Measurements from ENCODE around the gene USP34. TPM values are rescaled to one million over a fixed set of nuclear protein-coding genes. Genes with fewer than 3 reads are reported as not detected.

Gene USP34
- total RNA-seq, 1 donor from 2014 or later = 104 TPM

DNA sequence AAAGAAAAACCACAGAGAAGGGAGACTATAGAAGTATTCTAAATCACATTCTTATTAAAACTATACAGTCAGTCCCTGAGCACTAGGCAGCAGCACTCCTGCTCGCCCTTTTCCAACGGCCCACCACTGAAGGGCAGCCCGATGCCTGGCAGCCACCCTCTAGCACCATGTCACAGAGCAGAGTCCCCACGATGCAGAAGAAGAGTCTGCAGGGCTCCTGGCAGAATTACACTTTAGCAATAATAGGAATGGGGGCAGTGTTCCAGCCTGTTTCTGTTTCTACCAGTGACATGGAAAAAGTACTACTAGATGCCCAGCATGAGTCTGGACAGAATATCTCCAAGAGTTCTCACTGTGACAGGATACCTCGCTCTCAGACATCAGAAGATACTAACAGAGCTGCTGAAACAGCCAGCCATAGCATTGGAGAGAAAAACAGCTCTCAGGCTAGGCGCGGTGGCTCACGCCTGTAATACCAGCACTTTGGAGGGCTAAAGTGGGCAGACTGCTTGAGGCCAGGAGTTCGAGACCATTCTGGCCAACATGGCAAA lies 221.3 kb downstream of the USP34 start:
- TF ChIP-seq, protein P1, sequence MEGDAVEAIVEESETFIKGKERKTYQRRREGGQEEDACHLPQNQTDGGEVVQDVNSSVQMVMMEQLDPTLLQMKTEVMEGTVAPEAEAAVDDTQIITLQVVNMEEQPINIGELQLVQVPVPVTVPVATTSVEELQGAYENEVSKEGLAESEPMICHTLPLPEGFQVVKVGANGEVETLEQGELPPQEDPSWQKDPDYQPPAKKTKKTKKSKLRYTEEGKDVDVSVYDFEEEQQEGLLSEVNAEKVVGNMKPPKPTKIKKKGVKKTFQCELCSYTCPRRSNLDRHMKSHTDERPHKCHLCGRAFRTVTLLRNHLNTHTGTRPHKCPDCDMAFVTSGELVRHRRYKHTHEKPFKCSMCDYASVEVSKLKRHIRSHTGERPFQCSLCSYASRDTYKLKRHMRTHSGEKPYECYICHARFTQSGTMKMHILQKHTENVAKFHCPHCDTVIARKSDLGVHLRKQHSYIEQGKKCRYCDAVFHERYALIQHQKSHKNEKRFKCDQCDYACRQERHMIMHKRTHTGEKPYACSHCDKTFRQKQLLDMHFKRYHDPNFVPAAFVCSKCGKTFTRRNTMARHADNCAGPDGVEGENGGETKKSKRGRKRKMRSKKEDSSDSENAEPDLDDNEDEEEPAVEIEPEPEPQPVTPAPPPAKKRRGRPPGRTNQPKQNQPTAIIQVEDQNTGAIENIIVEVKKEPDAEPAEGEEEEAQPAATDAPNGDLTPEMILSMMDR (IDR thresholded peaks at IDR 0.05; ENCODE audit: partially characterized antibody, unreplicated experiment) = no peak
- Mint-ChIP-seq H3K4me1 (ENCODE audit: low read depth, unreplicated experiment) (no peaks in the 10 kb centered on the region), H3K27me3 (ENCODE audit: unreplicated experiment) (no peaks in the 10 kb centered on the region), H3K9me3 (ENCODE audit: unreplicated experiment) (no peaks in the 10 kb centered on the region), H3K4me3 (ENCODE audit: unreplicated experiment) (no peak overlapping the region), H3K27ac (ENCODE audit: unreplicated experiment) (no peak overlapping the region), H3K36me3 (ENCODE audit: unreplicated experiment) (no peaks in the 10 kb centered on the region)
- no peak for DNase-seq

DNA sequence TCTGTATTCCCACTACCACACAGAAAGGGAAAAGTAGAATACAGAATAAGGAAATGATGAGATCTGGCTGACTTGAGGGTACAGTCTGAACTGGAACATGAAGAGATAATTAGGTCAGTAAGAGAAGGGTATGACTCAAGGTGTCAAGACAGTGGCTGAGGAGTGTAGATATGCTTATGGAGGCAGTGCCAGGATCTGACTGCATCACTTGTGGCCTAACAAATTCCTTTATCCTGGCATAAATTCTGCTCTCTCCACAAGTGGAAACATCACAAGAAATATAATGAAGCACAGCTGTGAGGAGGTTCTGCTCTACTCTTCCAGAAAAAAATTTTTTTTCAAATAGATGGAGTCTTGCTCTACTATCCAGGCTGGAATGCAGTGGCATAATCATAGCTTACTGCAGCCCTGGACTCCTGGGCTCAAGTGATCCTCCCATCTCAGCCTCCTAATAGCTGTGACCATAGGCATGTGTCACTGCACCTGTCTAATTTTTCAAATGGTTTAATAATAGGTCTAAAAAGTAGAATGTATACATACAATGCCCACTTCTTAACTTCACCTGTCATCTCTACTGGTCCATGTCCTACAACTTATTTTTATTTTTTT lies 223.6 kb downstream of the USP34 start:
- Mint-ChIP-seq H3K9me3 (ENCODE audit: unreplicated experiment) (no peaks in the 10 kb centered on the region), H3K27ac (ENCODE audit: unreplicated experiment) (no peak overlapping the region), H3K36me3 (ENCODE audit: unreplicated experiment) (no peaks in the 10 kb centered on the region), H3K27me3 (ENCODE audit: unreplicated experiment) (no peaks in the 10 kb centered on the region), H3K4me1 (ENCODE audit: low read depth, unreplicated experiment) (peaks cover 3% of the 10 kb centered on the region), H3K4me3 (ENCODE audit: unreplicated experiment) (no peak overlapping the region)
- TF ChIP-seq, protein P1 (IDR thresholded peaks at IDR 0.05; ENCODE audit: partially characterized antibody, unreplicated experiment) = no peak
- DNase-seq = no peak

DNA sequence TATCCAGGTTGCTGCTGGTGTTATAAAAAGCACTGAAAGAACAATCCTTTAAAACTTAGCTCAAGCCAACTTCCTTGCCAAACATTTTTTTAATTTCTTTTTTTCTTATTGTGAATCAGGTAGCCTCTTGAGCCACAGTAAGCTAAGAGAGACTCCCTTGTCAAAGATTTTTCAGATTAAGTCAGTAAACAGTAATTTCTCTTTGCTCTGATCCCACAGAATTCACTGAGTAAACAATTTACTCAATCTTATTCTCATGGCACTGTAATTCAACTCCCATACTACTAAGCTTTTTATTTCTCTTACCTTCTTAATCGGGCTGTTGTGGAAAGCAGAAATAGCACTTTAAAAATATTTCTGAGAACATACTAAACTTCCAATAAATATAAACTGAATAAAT lies 226.2 kb downstream of the USP34 start:
- no peaks in the 10 kb centered on the region for H3K36me3 Mint-ChIP-seq (ENCODE audit: unreplicated experiment)
- no peak for DNase-seq
- H3K4me1 Mint-ChIP-seq (ENCODE audit: low read depth, unreplicated experiment) = peaks cover 5% of the 10 kb centered on the region
- H3K9me3 Mint-ChIP-seq (ENCODE audit: unreplicated experiment) = no peaks in the 10 kb centered on the region
- no peak overlapping the region for H3K4me3 Mint-ChIP-seq (ENCODE audit: unreplicated experiment)
- H3K27ac Mint-ChIP-seq (ENCODE audit: unreplicated experiment) = no peak overlapping the region
- TF ChIP-seq, protein P1 (IDR thresholded peaks at IDR 0.05; ENCODE audit: partially characterized antibody, unreplicated experiment) = no peak
- H3K27me3 Mint-ChIP-seq (ENCODE audit: unreplicated experiment) = no peaks in the 10 kb centered on the region

DNA sequence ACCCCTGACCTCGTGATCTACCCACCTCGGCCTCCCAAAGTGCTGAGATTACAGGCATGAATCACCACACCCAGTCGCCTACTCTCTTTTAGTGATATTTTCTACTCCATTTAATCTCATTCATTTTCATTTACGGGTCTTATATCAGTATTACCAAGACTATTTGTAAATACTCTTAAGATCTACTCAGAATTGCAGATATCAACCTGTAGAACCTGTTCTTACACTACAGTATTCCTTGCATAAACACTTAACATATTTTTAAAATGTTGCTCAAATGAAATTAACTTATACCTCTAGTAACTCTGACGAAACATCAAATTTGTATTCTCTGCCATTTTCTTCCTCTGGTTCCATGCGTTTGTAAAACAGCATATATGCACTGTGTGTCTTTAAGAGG lies 229.6 kb downstream of the USP34 start:
- no peak overlapping the region for H3K4me3 Mint-ChIP-seq (ENCODE audit: unreplicated experiment)
- peaks cover 5% of the 10 kb centered on the region for H3K4me1 Mint-ChIP-seq (ENCODE audit: low read depth, unreplicated experiment)
- H3K36me3 Mint-ChIP-seq (ENCODE audit: unreplicated experiment) = no peaks in the 10 kb centered on the region

More for the DNA sequence above, 229.6 kb downstream of the USP34 start:
- DNase-seq = no peak
- H3K27me3 Mint-ChIP-seq (ENCODE audit: unreplicated experiment) = no peaks in the 10 kb centered on the region
- H3K27ac Mint-ChIP-seq (ENCODE audit: unreplicated experiment) = no peak overlapping the region
- TF ChIP-seq, protein P1 (IDR thresholded peaks at IDR 0.05; ENCODE audit: partially characterized antibody, unreplicated experiment) = no peak
- no peaks in the 10 kb centered on the region for H3K9me3 Mint-ChIP-seq (ENCODE audit: unreplicated experiment)
